Measurements from ENCODE around the gene MAGEB17. TPM values are rescaled to one million over a fixed set of nuclear protein-coding genes. Genes with fewer than 3 reads are reported as not detected.
"Not testable (repeated sequence)": the region's sequence is repeated elsewhere in the genome, so short reads cannot be mapped to it uniquely, and the experiment has no call there.

Gene MAGEB17
- total RNA-seq, 2 donors from 2014 or later, result not detected

DNA sequence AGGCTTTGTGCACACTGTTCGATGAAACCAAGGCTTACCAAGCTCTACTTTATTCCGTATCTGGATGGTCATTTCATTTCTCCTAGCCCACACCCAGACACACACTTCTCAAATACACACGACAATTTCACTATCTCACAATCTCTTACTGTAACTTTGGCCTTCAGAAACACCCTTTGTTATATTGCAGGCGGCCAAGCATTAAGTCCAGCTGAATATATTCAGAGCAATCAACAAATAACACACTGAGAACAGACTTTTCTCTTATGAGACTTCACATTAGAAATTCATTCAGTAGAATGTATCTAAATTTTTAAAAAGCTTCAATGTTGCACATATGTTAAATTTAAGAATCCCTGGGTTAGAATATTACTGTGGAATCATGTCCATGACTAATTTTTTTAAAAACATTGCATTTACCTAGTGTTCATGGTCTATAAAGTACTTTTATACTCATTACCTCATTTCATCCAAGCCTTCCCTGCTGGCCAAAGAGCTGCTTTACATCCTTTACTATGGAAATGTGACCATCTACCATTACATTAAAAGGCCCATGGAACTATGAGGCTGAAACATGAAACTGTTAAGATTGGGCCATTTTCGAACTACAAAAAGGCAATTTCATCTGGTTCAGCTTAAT is 10.5 kb upstream of the MAGEB17 start:
- ATAC-seq (ENCODE audit: insufficient number of reproducible peaks, low FRiP score, low read depth) (no peak), DNase-seq (ENCODE audit: low spot score) (no peak)

DNA sequence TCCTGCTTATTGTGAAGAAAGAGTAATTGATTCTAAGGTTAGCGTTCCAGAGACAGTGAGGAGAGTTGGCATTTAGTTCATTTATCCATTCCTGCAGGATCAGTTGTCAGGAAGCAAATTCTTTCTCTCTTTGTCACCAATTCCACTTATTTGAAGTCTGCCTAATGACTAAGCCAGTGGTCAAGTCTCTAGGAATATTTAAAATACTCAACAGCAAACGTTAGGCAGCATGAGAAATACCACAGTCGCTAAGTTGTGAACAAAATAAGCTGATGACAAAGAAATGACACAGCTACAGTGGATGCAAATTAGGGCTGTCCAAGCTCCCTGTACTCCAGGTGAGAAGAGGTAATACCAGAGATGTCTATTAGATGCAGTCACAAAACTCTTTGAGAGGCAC is 6.6 kb upstream of the MAGEB17 start:
- TF ChIP-seq, protein P1, sequence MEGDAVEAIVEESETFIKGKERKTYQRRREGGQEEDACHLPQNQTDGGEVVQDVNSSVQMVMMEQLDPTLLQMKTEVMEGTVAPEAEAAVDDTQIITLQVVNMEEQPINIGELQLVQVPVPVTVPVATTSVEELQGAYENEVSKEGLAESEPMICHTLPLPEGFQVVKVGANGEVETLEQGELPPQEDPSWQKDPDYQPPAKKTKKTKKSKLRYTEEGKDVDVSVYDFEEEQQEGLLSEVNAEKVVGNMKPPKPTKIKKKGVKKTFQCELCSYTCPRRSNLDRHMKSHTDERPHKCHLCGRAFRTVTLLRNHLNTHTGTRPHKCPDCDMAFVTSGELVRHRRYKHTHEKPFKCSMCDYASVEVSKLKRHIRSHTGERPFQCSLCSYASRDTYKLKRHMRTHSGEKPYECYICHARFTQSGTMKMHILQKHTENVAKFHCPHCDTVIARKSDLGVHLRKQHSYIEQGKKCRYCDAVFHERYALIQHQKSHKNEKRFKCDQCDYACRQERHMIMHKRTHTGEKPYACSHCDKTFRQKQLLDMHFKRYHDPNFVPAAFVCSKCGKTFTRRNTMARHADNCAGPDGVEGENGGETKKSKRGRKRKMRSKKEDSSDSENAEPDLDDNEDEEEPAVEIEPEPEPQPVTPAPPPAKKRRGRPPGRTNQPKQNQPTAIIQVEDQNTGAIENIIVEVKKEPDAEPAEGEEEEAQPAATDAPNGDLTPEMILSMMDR (IDR thresholded peaks at IDR 0.05), result no peak
- H3K36me3 ChIP-seq, result no peaks in the 10 kb centered on the region
- no peak overlapping the region for H3K4me3 ChIP-seq
- DNase-seq (ENCODE audit: low spot score), result no peak
- no peak overlapping the region for H3K27ac ChIP-seq
- no peaks in the 10 kb centered on the region for H3K9me3 ChIP-seq
- no peaks in the 10 kb centered on the region for H3K27me3 ChIP-seq (replicated peaks; ENCODE audit: insufficient read depth)
- H3K4me1 ChIP-seq (ENCODE audit: control insufficient read depth in 1 of 2, low read depth in 2 of 2), result no peaks in the 10 kb centered on the region
- no peak for ATAC-seq (ENCODE audit: insufficient number of reproducible peaks, low FRiP score, low read depth)

More for the DNA sequence above, 10.5 kb upstream of the MAGEB17 start:
- Histone ChIP-seq H3K9me3 (no peaks in the 10 kb centered on the region), H3K4me1 (ENCODE audit: control insufficient read depth in 1 of 2, low read depth in 2 of 2) (no peaks in the 10 kb centered on the region), H3K27ac (no peak overlapping the region), H3K27me3 (replicated peaks; ENCODE audit: insufficient read depth) (no peaks in the 10 kb centered on the region), H3K4me3 (no peak overlapping the region), H3K36me3 (no peaks in the 10 kb centered on the region)
- TF ChIP-seq, protein P1 (IDR thresholded peaks at IDR 0.05), result no peak

DNA sequence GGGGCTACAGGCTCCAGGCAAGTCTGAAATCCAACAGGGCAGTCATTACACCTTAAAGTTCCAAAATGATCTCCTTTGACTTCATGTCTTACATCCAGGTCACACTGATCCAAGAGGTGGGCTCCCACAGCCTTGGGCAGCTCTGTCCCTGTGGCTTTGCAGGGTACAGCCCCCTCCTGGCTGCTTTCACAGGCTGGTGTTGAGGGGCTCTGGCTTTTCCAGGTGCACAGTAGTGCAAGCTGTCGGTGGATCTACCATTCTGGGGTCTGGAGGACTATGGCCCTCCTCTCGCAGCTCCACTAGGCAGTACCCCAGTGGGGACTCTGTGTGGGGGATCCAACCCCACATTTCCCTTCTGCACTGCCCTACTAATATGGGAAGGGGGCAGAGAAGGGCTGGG is 6.1 kb upstream of the MAGEB17 start:
- not testable (repeated sequence) for H3K9me3 ChIP-seq; H3K36me3 ChIP-seq; H3K27me3 ChIP-seq (replicated peaks; ENCODE audit: insufficient read depth); H3K27ac ChIP-seq; H3K4me1 ChIP-seq (ENCODE audit: control insufficient read depth in 1 of 2, low read depth in 2 of 2); ATAC-seq (ENCODE audit: insufficient number of reproducible peaks, low FRiP score, low read depth); H3K4me3 ChIP-seq; DNase-seq (ENCODE audit: low spot score)

DNA sequence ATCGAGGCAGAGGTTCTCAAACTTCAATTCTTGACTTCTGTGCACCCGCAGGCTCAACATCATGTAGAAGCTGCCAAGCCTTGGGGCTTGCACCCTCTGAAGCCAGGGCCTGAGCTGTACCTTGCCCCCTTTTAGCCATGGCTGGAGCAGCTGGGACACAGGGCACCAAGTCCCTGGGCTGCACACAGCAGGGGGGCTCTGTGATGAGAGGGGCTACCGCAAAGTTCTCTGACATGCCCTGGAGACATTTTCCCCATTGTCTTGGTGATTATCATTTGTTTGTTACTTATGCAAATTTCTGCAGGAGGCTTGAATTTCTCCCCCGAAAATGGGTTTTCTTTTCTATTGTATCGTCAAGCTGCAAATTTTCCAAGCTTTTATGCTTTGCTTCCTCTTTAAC is 4.9 kb upstream of the MAGEB17 start:
- Histone ChIP-seq H3K27me3 (replicated peaks; ENCODE audit: insufficient read depth) (no peaks in the 10 kb centered on the region), H3K9me3 (no peaks in the 10 kb centered on the region), H3K36me3 (no peaks in the 10 kb centered on the region), H3K27ac (no peak overlapping the region), H3K4me3 (no peak overlapping the region), H3K4me1 (ENCODE audit: control insufficient read depth in 1 of 2, low read depth in 2 of 2) (no peaks in the 10 kb centered on the region)
- TF ChIP-seq, protein P1 (IDR thresholded peaks at IDR 0.05), result no peak
- ATAC-seq (ENCODE audit: insufficient number of reproducible peaks, low FRiP score, low read depth) (no peak), DNase-seq (ENCODE audit: low spot score) (no peak)

DNA sequence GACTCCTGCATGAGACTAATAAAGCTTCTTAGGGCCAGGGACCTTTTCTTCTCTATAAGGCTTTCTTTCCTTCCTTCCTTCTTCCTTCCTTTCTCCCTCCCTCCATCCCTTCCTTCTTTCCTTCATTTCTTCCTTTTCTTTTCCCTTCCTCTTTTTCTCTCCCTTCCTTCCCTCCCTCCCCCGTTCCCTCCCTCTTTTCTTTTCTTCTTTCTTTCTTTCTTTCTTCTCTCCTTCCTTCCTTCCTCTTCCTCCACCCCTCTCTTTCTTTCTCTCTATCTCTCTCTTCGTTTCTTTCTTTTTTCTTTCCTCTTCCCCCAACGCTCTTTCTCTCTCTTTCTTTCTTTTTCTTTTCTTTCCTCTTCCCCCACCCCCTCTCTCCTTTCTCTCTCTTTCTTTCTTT is 2.5 kb upstream of the MAGEB17 start:
- Histone ChIP-seq H3K27ac (no peak overlapping the region), H3K4me3 (no peak overlapping the region), H3K36me3 (no peaks in the 10 kb centered on the region), H3K9me3 (no peaks in the 10 kb centered on the region), H3K4me1 (ENCODE audit: control insufficient read depth in 1 of 2, low read depth in 2 of 2) (no peaks in the 10 kb centered on the region), H3K27me3 (replicated peaks; ENCODE audit: insufficient read depth) (no peaks in the 10 kb centered on the region)
- no peak for ATAC-seq (ENCODE audit: insufficient number of reproducible peaks, low FRiP score, low read depth)
- TF ChIP-seq, protein P1 (IDR thresholded peaks at IDR 0.05), result no peak
- no peak for DNase-seq (ENCODE audit: low spot score)

DNA sequence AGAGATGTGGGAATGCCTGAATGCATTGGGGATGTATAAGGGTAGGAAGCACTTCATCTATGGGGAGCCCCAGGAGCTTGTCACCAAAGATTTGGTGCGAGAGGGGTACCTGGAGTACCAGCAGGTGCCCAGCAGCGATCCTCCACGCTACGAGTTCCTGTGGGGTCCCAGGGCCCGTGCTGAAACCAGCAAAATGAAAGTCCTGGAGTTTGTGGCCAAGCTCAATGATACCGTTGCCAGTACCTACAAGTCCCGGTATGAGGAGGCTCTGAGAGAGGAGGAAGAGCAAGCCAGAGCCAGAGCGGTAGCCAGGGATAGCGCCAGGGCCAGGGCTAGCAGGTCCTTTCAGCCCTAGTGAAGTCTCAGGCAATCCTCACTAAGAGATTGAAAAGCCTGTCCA is 3.8 kb downstream of the MAGEB17 start:
- TF ChIP-seq, protein P1 (IDR thresholded peaks at IDR 0.05), result no peak
- H3K9me3 ChIP-seq, result no peaks in the 10 kb centered on the region
- no peak overlapping the region for H3K27ac ChIP-seq
- ATAC-seq (ENCODE audit: insufficient number of reproducible peaks, low FRiP score, low read depth) (no peak), DNase-seq (ENCODE audit: low spot score) (no peak)
- H3K36me3 ChIP-seq, result no peaks in the 10 kb centered on the region
- H3K4me3 ChIP-seq, result no peak overlapping the region
- no peaks in the 10 kb centered on the region for H3K27me3 ChIP-seq (replicated peaks; ENCODE audit: insufficient read depth)
- no peaks in the 10 kb centered on the region for H3K4me1 ChIP-seq (ENCODE audit: control insufficient read depth in 1 of 2, low read depth in 2 of 2)
